ENCODE measurements around the gene CLDND2.
A peak's percentile ranks its signal among the peaks of the same experiment; 100 is the strongest.

CLDND2 gene

DNA sequence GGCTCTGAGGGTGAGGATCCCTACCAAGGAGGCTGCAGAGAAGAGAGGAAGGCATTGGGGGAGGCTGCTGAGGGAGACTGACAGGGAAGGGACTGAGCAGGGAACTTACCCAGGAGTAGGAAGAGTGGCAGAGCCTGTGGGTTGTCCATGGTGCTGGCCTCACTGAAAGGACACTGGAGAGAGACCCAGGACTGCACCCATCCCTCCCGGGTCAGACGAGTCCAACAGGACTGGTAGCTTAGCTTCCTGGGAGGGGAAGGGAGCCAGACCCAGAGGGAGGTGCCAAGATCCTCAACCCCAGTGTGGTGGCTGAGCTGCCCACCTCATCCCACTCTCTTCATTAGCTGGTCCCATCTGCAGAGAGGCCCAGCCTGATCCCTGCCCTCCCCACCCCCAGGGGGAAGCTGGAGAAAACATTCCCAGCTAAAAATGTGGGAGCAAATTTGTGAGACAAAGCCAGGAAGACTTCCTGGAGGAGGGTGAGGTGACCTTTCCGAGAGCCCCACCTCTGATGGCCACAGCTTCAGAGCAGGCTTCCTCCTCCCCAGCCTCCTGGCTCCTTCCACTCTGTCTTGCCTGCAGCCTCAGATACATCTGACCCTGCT is 26.7 kb downstream of the CLDND2 start, which contains the start of gene VSIG10L:
TSS of gene VSIG10L (minus strand) at position 164 of the 605 bp plus-strand sequence. CDS start at position 149, 15 bp downstream.
- TF ChIP-seq, protein P1, sequence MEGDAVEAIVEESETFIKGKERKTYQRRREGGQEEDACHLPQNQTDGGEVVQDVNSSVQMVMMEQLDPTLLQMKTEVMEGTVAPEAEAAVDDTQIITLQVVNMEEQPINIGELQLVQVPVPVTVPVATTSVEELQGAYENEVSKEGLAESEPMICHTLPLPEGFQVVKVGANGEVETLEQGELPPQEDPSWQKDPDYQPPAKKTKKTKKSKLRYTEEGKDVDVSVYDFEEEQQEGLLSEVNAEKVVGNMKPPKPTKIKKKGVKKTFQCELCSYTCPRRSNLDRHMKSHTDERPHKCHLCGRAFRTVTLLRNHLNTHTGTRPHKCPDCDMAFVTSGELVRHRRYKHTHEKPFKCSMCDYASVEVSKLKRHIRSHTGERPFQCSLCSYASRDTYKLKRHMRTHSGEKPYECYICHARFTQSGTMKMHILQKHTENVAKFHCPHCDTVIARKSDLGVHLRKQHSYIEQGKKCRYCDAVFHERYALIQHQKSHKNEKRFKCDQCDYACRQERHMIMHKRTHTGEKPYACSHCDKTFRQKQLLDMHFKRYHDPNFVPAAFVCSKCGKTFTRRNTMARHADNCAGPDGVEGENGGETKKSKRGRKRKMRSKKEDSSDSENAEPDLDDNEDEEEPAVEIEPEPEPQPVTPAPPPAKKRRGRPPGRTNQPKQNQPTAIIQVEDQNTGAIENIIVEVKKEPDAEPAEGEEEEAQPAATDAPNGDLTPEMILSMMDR (conservative IDR thresholded peaks at IDR 0.05; ENCODE audit: low read depth, low read length) = no peak
- DNase-seq (ENCODE audit: low read depth) = no peak
- H3K4me3 ChIP-seq (ENCODE audit: low read depth, low read length) = no peak within 1 kb of the TSS

DNA sequence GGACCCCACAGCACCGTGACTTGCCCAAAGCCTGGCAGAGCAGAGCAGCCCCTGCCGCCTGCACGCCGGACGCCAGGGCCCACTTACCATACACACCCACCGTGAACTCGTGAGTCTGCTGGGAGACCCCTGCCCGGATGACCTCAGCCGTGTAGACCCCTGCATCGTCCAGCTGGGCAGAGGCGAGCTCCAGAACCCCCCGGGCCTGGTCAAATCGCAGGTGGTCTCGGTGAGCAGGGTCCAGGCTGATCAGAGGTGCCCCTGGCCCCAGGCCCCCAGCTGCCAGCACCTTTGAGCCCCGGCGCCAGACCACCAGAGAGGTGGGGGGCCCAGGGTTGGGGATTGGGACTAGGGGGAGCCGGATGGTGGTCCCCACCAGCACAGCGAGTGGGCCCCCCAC is 27.7 kb downstream of the CLDND2 start:
- H3K4me3 ChIP-seq (ENCODE audit: low read depth, low read length) = no peak overlapping the region
- no peak for DNase-seq (ENCODE audit: low read depth)
- TF ChIP-seq, protein P1 (conservative IDR thresholded peaks at IDR 0.05; ENCODE audit: low read depth, low read length) = no peak

DNA sequence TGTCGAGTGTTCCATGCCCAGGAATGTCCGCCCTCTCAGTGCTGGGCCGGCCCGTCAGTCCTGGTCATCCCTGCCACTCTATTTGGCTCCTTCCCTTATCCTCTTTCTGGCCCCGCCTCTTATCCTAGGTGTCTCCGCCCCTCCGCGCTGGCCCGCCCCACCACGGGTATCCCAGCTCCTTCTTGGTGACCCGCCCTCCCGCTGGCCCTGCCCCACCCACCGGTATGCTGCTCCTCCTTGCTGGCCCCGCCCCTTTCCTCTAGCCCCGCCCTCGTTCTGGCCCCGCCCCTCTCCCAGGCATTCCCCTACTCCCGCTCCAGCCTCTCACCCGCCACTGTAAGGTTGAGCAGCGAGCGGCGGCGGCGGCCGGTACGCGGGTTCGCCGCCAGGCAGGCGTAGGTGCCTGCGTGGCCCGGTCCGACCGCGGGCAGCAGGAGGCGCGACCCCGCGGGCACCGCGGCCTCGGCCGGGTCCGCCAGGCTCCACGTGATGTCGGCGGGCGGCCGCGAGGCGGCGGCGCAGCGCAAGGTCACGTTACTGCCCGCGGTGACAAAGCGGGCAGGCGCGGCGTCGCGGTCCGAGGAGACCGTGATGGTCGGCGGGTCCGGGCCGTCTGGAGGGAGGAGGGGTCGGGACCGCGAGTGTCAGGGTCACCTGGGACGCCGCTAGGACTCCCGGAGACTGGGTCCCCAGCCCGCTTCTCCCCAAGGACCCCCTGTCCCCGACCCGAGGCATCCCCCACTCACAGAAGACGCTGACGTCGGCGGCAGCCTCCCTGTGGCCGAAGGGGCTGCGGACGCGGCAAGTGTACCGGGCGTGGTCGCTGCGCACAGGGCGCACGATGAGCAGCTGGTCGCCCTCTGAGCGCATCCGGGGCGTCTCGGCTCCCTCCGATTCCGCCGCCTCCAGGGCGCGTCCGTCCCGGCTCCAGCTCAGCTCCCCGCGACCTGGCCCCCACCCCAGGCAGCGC is 28.8 kb downstream of the CLDND2 start:
- TF ChIP-seq, protein P1 (conservative IDR thresholded peaks at IDR 0.05; ENCODE audit: low read depth, low read length) = no peak
- H3K4me3 ChIP-seq (ENCODE audit: low read depth, low read length) = peak overlapping the region; percentile 76
- peak; percentile 99 for DNase-seq (ENCODE audit: low read depth)

DNA sequence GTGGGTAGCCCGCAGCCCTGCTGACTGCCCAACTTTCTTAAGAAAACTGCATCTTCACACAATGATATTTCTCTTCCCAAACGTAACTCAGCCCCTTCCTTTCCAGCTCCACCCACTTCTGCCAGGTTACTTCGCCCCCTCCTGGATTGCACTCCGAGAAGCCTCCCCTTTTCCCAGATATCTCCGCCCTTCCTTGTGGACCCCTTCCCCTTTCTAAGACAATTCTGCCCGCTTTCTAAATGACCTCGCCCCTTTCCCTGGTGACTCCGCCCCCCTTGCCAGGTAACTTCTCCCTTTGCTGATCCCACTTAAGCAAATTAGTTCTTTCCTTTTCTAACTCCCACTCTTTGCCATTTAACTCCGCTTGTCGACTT is 29.5 kb downstream of the CLDND2 start:
- TF ChIP-seq, protein P1 (conservative IDR thresholded peaks at IDR 0.05; ENCODE audit: low read depth, low read length) = peak; percentile 2
- H3K4me3 ChIP-seq (ENCODE audit: low read depth, low read length) = peak overlapping the region; percentile 76
- DNase-seq (ENCODE audit: low read depth) = no peak

DNA sequence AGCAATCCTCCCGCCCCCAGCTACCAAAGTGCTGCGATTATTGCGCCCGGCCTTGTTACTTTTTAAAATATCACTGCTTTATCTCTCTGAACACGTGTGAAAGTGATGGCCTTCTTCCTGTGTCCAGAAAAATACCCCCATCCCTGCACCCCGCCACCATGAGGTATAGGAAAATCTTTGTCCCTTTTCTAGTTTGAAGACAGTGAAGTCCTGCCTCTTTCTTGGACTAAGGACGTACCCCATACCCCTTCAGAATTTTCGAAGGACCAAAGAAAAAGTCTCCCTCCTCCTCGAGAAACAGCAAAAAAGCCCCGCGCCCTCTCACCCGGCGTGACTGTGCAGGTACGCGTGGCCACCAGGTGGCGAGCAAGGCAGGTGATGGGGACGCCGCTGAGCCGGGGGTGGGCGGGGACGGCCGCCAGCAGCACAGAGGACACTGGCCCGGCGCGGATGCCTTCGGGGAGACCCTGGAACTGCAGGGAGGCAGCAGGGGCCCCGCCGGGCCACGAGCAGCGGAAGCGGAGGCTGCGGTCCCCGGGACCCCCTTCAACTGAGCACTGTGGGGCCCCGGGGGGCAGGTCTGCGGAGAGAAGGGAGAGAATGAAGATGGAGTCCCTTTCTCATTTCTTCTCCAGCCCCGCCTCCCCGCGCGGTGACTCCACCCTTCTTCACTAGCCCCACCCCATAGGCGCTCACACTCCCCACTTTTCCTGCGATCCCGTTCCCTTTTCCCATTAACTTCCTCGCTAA is 30.1 kb downstream of the CLDND2 start:
- peak overlapping the region; percentile 76 for H3K4me3 ChIP-seq (ENCODE audit: low read depth, low read length)
- TF ChIP-seq, protein P1 (conservative IDR thresholded peaks at IDR 0.05; ENCODE audit: low read depth, low read length) = peak; percentile 82
- peak; percentile 78 for DNase-seq (ENCODE audit: low read depth)

DNA sequence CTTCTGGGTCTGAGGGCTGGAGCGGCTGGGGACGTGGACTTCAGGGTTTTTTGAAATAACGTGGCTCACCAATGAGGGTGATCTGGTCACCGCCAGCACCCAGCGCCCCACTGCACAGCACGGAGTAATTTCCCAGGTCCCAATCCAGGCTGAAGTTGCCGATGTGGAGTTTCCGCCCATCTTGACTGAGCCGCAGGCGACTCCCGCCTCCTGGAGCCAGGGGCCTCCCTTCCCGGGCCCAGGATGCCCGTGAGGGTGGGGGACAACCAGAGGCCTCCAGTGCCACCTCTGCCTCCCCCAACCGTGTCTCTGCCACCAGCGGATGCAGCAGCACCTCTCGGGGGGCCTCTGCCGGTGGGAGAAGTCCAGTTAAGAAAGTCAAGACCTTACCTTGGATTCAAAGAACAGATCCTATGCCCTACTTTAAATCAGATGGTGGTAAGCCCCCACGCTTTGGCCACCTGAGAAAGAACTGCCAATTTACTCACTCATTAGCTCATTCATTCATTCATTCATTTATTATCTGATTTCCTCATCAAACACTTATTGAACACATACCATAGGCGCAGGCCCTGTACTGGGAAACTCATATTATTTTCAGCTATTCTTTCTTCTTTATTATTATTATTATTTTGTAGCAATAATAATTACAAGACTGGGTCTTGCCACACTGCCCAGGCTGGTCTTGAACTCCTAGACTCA is 30.8 kb downstream of the CLDND2 start:
- DNase-seq (ENCODE audit: low read depth) = no peak
- TF ChIP-seq, protein P1 (conservative IDR thresholded peaks at IDR 0.05; ENCODE audit: low read depth, low read length) = no peak
- H3K4me3 ChIP-seq (ENCODE audit: low read depth, low read length) = no peak overlapping the region

Data from choroid plexus epithelial cell (primary cell).